ENCODE results near the gene SLC36A4.
A peak's percentile ranks its signal among the peaks of the same experiment; 100 is the strongest.
"Not testable (repeated sequence)": the region's sequence is repeated elsewhere in the genome, so short reads cannot be mapped to it uniquely, and the experiment has no call there.

The SLC36A4 gene

DNA sequence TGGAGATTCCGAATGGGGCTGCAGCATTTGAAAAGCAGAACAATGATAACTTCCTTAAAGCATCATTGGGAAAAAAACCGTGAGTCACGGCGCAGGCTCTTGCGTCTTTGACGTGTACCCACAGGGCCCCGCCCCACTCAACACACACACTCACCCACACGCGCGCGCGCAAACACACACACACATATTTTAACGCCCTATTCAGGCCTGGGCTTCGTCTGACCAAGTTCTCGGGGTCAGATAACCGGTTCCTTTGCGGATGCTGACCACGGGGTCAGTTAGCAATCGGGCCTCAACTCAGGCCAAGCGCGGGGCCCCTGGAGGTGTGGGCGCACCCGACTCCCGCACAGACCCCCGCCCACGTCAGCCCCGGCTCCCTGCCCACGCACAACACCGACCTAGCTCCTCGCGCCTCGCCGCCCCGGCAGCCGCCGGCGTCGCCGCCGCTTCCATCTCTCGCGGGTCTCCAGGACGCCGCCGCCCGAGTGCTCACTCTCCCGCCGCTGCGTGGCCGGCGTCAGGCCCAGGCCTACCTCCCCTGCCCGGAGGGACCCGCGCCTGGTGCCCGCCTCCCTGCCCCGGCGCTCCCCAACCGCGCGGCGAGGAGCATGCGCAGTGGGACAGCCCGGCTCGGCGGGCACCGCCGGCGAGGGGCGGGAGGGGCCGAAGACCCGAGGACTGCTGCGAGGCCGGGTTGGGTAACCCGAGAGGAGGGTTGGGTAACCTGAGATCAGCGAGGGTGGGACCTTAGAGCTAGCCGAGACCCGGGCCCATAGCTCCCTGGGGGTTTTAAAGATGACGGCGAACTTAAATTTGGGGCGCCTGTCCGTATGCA, at the start of gene SLC36A4:
Gene SLC36A4 (minus strand): TSS at position 612 of the 835 bp plus-strand sequence. CDS start 159 bp downstream, at position 453.
- TF ChIP-seq, protein P1, sequence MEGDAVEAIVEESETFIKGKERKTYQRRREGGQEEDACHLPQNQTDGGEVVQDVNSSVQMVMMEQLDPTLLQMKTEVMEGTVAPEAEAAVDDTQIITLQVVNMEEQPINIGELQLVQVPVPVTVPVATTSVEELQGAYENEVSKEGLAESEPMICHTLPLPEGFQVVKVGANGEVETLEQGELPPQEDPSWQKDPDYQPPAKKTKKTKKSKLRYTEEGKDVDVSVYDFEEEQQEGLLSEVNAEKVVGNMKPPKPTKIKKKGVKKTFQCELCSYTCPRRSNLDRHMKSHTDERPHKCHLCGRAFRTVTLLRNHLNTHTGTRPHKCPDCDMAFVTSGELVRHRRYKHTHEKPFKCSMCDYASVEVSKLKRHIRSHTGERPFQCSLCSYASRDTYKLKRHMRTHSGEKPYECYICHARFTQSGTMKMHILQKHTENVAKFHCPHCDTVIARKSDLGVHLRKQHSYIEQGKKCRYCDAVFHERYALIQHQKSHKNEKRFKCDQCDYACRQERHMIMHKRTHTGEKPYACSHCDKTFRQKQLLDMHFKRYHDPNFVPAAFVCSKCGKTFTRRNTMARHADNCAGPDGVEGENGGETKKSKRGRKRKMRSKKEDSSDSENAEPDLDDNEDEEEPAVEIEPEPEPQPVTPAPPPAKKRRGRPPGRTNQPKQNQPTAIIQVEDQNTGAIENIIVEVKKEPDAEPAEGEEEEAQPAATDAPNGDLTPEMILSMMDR (IDR thresholded peaks at IDR 0.05; ENCODE audit: insufficient read depth, low read depth, low read length, missing control alignments) = no peak
- peak; percentile 92 for DNase-seq (ENCODE audit: low read depth)
- peak within 1 kb of the TSS; percentile 85 for H3K4me3 ChIP-seq (ENCODE audit: low read depth, low read length)

DNA sequence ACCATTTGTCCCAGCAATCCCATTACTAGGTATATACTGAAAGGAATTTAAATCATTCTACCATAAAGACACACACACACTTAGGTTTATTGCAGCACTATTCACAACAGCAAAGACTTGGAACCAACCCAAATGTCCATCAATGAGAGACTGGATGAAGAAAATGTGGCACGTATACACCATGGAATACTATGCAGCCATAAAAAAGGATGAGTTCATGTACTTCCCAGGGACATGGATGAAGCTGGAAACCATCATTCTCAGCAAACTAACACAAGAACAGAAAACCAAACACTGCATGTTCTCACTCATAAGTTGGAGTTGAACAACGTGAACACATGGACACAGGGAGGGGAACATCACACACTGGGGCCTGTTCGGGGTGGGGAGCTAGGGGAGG, 49.0 kb upstream of the SLC36A4 start:
- DNase-seq (ENCODE audit: low read depth); H3K4me3 ChIP-seq (ENCODE audit: low read depth, low read length): not testable (repeated sequence)

DNA sequence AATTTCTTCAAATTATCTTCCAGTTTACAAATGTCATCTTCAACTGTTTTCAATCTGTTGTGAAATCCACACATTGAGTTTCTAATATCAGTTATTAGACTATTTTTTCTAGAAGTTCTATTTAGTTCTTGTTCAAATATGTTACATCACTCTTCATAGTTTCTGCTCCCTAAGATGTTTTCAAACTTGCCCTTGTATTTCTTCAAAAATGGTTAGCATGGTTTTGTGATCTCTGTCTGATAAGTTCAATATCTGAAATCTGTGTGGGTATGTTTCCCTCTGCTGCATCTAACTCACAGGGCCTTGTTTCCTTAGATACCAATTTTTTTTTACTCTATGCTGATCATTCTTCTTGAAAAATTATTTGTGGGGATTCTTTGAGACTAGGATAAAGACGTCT, 46.2 kb upstream of the SLC36A4 start:
- H3K4me3 ChIP-seq (ENCODE audit: low read depth, low read length) = no peak overlapping the region
- no peak for DNase-seq (ENCODE audit: low read depth)
- TF ChIP-seq, protein P1 (IDR thresholded peaks at IDR 0.05; ENCODE audit: insufficient read depth, low read depth, low read length, missing control alignments) = no peak

DNA sequence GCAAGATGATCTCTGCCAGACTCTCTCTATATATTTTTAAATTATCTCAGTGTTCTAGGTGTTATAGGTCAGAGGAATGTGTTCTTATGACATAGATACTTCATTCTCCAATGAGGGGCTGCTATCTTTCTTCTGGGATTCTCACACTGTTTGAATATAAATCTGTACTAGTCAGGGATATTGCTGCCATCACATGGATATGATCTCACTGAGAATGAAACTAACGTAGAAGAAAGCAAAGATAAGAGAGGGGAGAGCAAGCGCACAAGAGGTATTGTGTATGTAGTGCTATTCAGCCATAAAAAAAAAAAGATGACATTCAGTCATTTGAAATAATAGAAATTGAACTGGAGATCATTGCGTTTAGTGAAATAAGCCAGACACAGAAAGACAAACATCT, 42.2 kb upstream of the SLC36A4 start:
- H3K4me3 ChIP-seq (ENCODE audit: low read depth, low read length) = no peak overlapping the region
- TF ChIP-seq, protein P1 (IDR thresholded peaks at IDR 0.05; ENCODE audit: insufficient read depth, low read depth, low read length, missing control alignments) = no peak
- no peak for DNase-seq (ENCODE audit: low read depth)

DNA sequence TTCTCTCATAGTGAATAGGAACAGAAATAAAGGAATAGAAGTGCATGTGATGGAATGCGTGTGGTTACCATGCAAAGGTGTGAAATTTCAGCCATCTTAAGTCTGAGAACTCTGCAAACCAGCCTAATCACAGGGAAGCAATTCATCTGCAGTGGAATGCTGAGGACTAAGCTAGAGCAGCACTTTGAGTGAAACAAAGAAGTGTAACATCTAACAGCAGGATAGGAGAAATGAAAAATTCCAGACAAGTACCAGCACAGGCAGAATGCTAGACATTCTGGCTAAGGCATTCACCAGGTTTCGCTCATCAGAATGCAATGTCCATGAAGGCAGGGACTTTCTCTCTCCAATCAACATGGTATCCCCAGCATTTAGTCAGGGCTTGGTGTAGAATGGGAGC, 41.2 kb upstream of the SLC36A4 start:
- no peak for DNase-seq (ENCODE audit: low read depth)
- TF ChIP-seq, protein P1 (IDR thresholded peaks at IDR 0.05; ENCODE audit: insufficient read depth, low read depth, low read length, missing control alignments) = no peak
- no peak overlapping the region for H3K4me3 ChIP-seq (ENCODE audit: low read depth, low read length)

DNA sequence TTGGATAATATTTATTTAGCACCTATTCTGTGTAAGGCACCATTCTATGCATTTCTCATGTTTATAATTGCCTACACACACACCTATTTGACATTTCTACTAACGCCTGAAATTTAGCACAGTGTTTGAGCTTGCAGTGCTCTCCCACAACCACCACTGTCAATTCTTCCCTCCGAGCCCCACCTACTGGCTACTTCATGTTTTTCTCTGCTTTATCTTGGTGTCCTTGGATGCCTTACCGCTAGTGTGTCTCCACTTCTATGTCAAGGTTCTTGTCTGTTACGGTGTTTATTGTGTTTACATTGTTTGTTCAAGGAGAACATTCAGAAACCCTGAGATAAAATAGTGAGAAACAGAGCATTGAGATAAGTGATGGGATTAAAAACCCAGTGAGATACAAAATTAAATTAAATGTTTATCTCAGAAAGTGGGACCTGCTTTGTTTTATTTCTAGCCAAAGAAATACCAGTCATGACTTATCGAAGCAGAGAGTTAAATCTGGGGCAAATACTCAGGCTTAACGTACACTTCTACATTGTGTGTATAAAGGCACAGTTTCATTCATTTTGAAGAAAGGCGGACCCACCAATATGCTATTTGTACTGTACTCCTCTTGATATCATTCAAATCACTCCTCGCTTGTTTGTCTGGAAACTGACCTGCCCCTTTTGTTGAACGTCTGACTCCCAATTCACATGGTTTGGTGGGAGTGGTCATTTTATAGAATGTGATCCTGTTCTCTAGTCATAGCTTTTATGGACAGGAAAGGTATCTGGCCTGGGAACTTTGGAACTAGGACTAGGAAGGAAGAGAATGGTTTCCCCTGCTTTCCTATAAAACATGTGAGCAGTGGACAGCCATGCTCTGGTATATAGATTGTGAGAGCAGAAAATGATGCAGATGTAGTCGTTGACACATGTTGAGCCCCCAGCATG, 39.2 kb upstream of the SLC36A4 start:
- H3K4me3 ChIP-seq (ENCODE audit: low read depth, low read length) = no peak overlapping the region
- DNase-seq (ENCODE audit: low read depth) = peak; percentile 54
- TF ChIP-seq, protein P1 (IDR thresholded peaks at IDR 0.05; ENCODE audit: insufficient read depth, low read depth, low read length, missing control alignments) = peak; percentile 38

DNA sequence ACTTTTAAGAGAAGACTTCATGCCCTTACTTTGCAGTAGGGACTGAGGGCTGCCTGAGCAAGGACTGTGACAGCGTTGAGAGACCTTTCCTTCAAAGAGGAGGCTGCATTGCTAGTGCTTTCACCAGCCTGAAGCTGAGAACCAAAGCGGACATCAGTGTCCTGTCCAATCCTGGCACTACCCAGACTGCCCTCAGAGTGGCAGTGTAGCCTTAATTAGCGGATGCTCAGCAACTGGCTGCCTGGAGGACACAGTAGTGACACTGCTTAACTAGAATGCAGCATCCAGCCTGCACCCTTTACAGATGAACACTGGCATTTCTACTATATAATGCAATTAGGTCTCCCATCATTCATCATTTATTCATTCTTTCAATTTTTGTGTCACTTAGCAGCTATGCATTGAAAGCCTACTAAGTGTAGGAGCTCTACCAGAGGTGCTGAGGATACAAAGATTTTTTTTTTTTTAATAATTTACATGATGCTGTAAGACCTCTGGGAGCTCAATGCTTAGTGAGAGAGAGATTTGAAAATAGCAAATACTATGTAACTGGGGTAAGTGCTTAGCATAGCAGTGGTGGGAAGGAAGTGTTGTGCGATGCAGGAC, 36.9 kb upstream of the SLC36A4 start:
- H3K4me3 ChIP-seq (ENCODE audit: low read depth, low read length) = no peak overlapping the region

More for the DNA sequence above, 36.9 kb upstream of the SLC36A4 start:
- TF ChIP-seq, protein P1 (IDR thresholded peaks at IDR 0.05; ENCODE audit: insufficient read depth, low read depth, low read length, missing control alignments) = peak; percentile 96
- peak; percentile 79 for DNase-seq (ENCODE audit: low read depth)
